Nephron progenitor cell (in vitro differentiated cells): ENCODE measurements around the gene STYXL1.
"Not testable (repeated sequence)": the region's sequence is repeated elsewhere in the genome, so short reads cannot be mapped to it uniquely, and the experiment has no call there.

Source experiments
- DNase-seq: peaks from one replicate; pipeline ENCODE4 v3.0.0; 2021
- H3K27ac Mint-ChIP-seq: 2 replicates; pipeline ENCODE4 v1.8.0; 2021; ENCODE audit warnings: mild to moderate bottlenecking, moderate library complexity, mixed read lengths
- H3K27me3 Mint-ChIP-seq: 2 replicates; pipeline ENCODE4 v1.8.0; 2021; ENCODE audit warnings: mild to moderate bottlenecking, low read depth, mixed read lengths; ENCODE audit not compliant: poor library complexity
- H3K36me3 Mint-ChIP-seq: 2 replicates; pipeline ENCODE4 v1.8.0; 2021; ENCODE audit warnings: low read depth, mixed read lengths
- H3K4me1 Mint-ChIP-seq: 2 replicates; pipeline ENCODE4 v1.8.0; 2021; ENCODE audit warnings: mixed read lengths
- H3K4me3 Mint-ChIP-seq: 2 replicates; pipeline ENCODE4 v1.8.0; 2021; ENCODE audit warnings: mild to moderate bottlenecking, moderate library complexity, mixed read lengths
- H3K9me3 Mint-ChIP-seq: 2 replicates; pipeline ENCODE4 v1.8.0; 2021; ENCODE audit warnings: mild to moderate bottlenecking, moderate library complexity, mixed read lengths
- CTCF ChIP-seq: fragments of 200-600 bp; sonication (generic); IDR thresholded peaks from 2 replicates; pipeline ENCODE4 v1.5.0; 2021; ENCODE audit warnings: antibody characterized with exemption

Gene STYXL1

GRCh38 chr7:76011442-76011861 lies 36.3 kb downstream of the STYXL1 start:
- no peak for DNase-seq
- Mint-ChIP-seq H3K4me3 (no peak overlapping the region), H3K4me1 (no peaks in the 10 kb centered on the region), H3K27ac (peak overlapping the region; percentile 70), H3K36me3 (peaks cover 24% of the 10 kb centered on the region), H3K27me3 (no peaks in the 10 kb centered on the region), H3K9me3 (no peaks in the 10 kb centered on the region)
- TF ChIP-seq CTCF = no peak

GRCh38 chr7:76009672-76010600 lies 37.9 kb downstream of the STYXL1 start:
- DNase-seq = no peak
- Mint-ChIP-seq H3K4me3 (no peak overlapping the region), H3K27me3 (no peaks in the 10 kb centered on the region), H3K36me3 (peaks cover 20% of the 10 kb centered on the region), H3K9me3 (no peaks in the 10 kb centered on the region), H3K4me1 (no peaks in the 10 kb centered on the region), H3K27ac (peak overlapping the region; percentile 60)
- no peak for TF ChIP-seq CTCF

- Mint-ChIP-seq H3K27ac (peak overlapping the region; percentile 69), H3K36me3 (peaks cover 18% of the 10 kb centered on the region), H3K9me3 (no peaks in the 10 kb centered on the region), H3K4me1 (no peaks in the 10 kb centered on the region), H3K4me3 (no peak overlapping the region), H3K27me3 (no peaks in the 10 kb centered on the region)
- TF ChIP-seq CTCF = no peak
- no peak for DNase-seq
Observed at GRCh38 chr7:76008156-76008687, 39.6 kb downstream of the STYXL1 start.

GRCh38 chr7:76005004-76005403 lies 42.8 kb downstream of the STYXL1 start:
- H3K4me1 Mint-ChIP-seq, H3K4me3 Mint-ChIP-seq, H3K27me3 Mint-ChIP-seq, H3K9me3 Mint-ChIP-seq, DNase-seq: not testable (repeated sequence)
- Mint-ChIP-seq H3K27ac (peak overlapping the region; percentile 57), H3K36me3 (peaks cover 23% of the 10 kb centered on the region)

- H3K27me3 Mint-ChIP-seq = no peaks in the 10 kb centered on the region
- TF ChIP-seq CTCF = no peak
- no peak overlapping the region for H3K27ac Mint-ChIP-seq
- no peak for DNase-seq
- peaks cover 35% of the 10 kb centered on the region for H3K36me3 Mint-ChIP-seq
- no peaks in the 10 kb centered on the region for H3K9me3 Mint-ChIP-seq
- H3K4me1 Mint-ChIP-seq = no peaks in the 10 kb centered on the region
- H3K4me3 Mint-ChIP-seq = no peak overlapping the region
Observed at GRCh38 chr7:76003351-76003750, 44.4 kb downstream of the STYXL1 start.

- DNase-seq = no peak
- Mint-ChIP-seq H3K4me1 (no peaks in the 10 kb centered on the region), H3K36me3 (peaks cover 40% of the 10 kb centered on the region), H3K27ac (no peak overlapping the region), H3K27me3 (no peaks in the 10 kb centered on the region), H3K4me3 (no peak overlapping the region), H3K9me3 (no peaks in the 10 kb centered on the region)
- no peak for TF ChIP-seq CTCF
Observed at GRCh38 chr7:76002822-76003221, 45.0 kb downstream of the STYXL1 start.
